AG04450 (cell line): ENCODE data around the gene EIF3B. TPM values are rescaled to one million over a fixed set of nuclear protein-coding genes. Genes with fewer than 3 reads are reported as not detected.
A peak's percentile ranks its signal among the peaks of the same experiment; 100 is the strongest.

ENCODE experiments used
- CTCF ChIA-PET: fragments of 300-600, 350-600 bp; formaldehyde crosslinking; extraction: SDS; loops from one replicate; lab custom pipeline; 2022; ENCODE audit warnings: antibody characterized with exemption, inconsistent platforms; lab: Charles Lee
- POLR2A ChIA-PET: fragments of 350-600 bp; formaldehyde crosslinking; extraction: SDS; loops from one replicate; lab custom pipeline; 2021; ENCODE audit warnings: antibody characterized with exemption, inconsistent platforms; lab: Yijun Ruan, JAX
- DNase-seq: peaks from one replicate; pipeline ENCODE4 v3.0.0-alpha.2; 2011; ENCODE audit warnings: low read depth, low spot score
- H3K27ac ChIP-seq: one replicate; pipeline ENCODE4 v1.5.1; 2012; ENCODE audit warnings: low read depth, low read length, control low read depth
- H3K27me3 ChIP-seq: one replicate; pipeline ENCODE4 v1.6.0; 2012; ENCODE audit warnings: low read length; ENCODE audit not compliant: control insufficient read depth, insufficient read depth
- H3K4me3 ChIP-seq: 2 replicates; pipeline ENCODE4 v1.5.1; 2011; ENCODE audit warnings: mild to moderate bottlenecking, low read depth, low read length, control low read depth
- H3K9me3 ChIP-seq: 2 replicates; pipeline ENCODE4 v1.5.1; 2012; ENCODE audit warnings: low read length; ENCODE audit not compliant: control insufficient read depth, insufficient read depth
- polyA plus RNA-seq: library from polyadenylated mRNA; depleted of rRNA; stranded (reverse); fragments of >200 nt; gene quantifications from 2 replicates; pipeline ENCODE4 v1.2.3, GENCODE V29; 2011
- TF ChIP-seq, protein P1 (sequence below): IDR thresholded peaks from 2 replicates; pipeline ENCODE4 v1.5.1; 2011; ENCODE audit warnings: low read depth, low read length, control low read depth, inconsistent platforms

The EIF3B gene
- polyA plus RNA-seq, 1 experiment: 110 TPM

DNA sequence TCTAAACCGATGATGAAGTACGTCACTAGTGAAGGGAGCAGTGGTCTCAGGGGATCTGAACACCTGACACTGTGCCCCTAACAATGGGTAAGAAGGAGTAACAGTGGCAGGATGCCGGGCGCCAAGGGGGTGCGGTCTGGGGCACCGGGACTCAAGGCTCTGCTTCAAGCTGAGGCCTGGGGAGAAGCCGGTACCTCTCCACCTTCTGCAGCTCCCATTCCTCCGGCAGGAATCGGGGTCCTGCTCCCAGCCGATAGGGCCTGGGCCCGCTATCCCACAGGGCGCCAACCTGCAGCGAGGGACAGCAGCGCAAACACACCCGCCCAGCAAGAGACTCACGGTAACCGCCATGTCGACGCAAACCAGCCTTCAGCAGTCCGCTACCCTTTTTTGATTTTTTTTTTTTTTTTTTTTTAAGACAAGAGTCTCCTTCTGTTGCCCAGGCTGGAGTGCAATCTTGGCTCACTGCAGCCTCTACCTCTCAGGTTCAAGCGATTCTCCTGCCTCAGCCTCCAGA lies 40.0 kb downstream of the EIF3B start:
- no peak for DNase-seq
- Histone ChIP-seq H3K27me3 (no peaks in the 10 kb centered on the region), H3K4me3 (no peak overlapping the region), H3K9me3 (no peaks in the 10 kb centered on the region), H3K27ac (no peak overlapping the region)
- ChIA-PET CTCF (no interaction called here), POLR2A (interaction anchor here (0.7 kb wide), 1 partner anchor 959 kb away, joined by 3 read pairs; no protein-coding TSS in a partner anchor)
- TF ChIP-seq, protein P1, sequence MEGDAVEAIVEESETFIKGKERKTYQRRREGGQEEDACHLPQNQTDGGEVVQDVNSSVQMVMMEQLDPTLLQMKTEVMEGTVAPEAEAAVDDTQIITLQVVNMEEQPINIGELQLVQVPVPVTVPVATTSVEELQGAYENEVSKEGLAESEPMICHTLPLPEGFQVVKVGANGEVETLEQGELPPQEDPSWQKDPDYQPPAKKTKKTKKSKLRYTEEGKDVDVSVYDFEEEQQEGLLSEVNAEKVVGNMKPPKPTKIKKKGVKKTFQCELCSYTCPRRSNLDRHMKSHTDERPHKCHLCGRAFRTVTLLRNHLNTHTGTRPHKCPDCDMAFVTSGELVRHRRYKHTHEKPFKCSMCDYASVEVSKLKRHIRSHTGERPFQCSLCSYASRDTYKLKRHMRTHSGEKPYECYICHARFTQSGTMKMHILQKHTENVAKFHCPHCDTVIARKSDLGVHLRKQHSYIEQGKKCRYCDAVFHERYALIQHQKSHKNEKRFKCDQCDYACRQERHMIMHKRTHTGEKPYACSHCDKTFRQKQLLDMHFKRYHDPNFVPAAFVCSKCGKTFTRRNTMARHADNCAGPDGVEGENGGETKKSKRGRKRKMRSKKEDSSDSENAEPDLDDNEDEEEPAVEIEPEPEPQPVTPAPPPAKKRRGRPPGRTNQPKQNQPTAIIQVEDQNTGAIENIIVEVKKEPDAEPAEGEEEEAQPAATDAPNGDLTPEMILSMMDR: no peak

DNA sequence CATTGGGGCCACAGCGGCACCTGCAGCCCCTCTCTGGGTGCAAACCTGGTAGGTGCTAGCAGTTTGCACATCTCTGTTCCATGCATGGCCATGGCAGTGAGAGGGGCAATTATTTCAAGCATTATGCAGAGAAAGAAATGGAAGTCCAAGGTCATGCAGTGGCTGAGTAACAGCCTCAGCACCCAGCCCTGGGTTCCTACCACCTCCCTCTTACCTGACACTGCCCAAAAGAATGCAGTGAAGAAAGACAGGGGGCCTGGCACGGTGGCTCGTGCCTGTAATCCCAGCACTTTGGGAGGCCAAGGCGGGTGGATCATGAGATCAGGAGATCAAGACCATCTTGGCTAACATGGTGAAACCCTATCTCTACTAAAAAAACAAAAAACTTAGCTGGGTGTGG lies 43.9 kb downstream of the EIF3B start:
- H3K4me3 ChIP-seq: no peak overlapping the region
- TF ChIP-seq, protein P1: no peak
- H3K27ac ChIP-seq: no peak overlapping the region
- no peaks in the 10 kb centered on the region for H3K27me3 ChIP-seq
- ChIA-PET POLR2A (no interaction called here), CTCF (no interaction called here)
- no peaks in the 10 kb centered on the region for H3K9me3 ChIP-seq
- DNase-seq: no peak

DNA sequence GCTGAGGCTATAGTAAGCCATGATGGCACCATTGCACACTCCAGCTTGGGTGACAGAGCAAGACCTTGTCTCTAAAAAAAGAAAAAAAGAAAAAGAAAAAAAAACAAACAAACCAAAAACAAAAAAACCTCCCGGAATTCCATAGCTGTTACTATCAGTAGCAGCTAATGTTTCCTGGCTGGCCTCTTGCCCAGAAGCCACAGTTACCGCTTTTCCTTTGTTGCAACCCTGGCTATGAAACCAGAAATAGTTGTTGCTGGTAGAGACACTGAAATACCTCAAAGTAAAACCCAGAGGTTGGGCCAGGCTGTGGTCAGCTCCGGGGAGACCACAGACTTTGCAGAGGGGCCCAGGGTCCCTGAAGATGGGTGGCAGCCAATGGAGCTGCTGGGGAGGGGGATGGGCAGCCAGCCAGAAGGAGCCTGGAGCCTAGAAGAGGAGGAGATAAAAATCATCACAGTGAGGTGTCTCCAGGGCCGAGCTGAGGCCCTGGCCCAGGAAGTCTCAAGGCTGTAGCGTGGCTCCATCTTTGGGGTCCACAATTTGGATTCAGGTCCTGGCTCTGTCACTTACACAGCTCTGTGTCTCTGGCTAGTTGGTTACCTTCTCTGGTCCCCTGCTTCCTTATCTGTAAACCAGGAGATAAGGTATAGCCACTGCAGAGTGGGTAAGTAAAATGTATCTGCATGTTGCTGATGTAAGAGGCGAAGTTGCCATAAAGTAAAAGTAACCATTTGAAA lies 45.4 kb downstream of the EIF3B start:
- DNase-seq: peak; percentile 87
- no peaks in the 10 kb centered on the region for H3K9me3 ChIP-seq
- H3K4me3 ChIP-seq: peak overlapping the region; percentile 18; the same call in 1 of the 2 replicates
- H3K27me3 ChIP-seq: no peaks in the 10 kb centered on the region
- H3K27ac ChIP-seq: peak overlapping the region; percentile 96
- TF ChIP-seq, protein P1: no peak
- ChIA-PET CTCF (no interaction called here), POLR2A (interaction anchor here (0.5 to 1.5 kb wide), 9 partner anchors 16 to 804 kb away, joined by 3 to 12 read pairs (median 5); no protein-coding TSS in a partner anchor)

DNA sequence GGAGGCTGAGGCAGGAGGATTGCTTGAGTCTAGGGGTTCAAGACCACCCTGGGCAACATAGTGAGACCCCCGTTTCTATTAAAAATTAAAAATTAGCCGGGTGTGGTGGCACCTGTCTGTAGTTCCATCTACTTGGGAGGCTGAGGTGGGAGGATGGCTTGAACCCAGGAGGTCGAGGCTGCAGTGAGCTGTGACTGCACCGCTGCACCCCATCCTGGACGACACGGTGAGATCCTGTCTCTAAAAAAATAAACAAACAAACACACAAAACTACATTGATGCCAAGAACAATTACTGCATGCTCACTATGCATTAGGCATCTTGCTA lies 48.0 kb downstream of the EIF3B start:
- Histone ChIP-seq H3K4me3 (peak overlapping the region; percentile 86), H3K27ac (no peak overlapping the region), H3K27me3 (no peaks in the 10 kb centered on the region), H3K9me3 (no peaks in the 10 kb centered on the region)
- CTCF ChIA-PET: no interaction called here
- no peak for DNase-seq
- POLR2A ChIA-PET: interaction anchor here (0.7 to 1.0 kb wide), 3 partner anchors 10 to 472 kb away, joined by 3 to 6 read pairs (median 3); no protein-coding TSS in a partner anchor
- TF ChIP-seq, protein P1: no peak
